Measurements from ENCODE around the gene FTSJ1.
"Not testable (repeated sequence)": the region's sequence is repeated elsewhere in the genome, so short reads cannot be mapped to it uniquely, and the experiment has no call there.

DNA sequence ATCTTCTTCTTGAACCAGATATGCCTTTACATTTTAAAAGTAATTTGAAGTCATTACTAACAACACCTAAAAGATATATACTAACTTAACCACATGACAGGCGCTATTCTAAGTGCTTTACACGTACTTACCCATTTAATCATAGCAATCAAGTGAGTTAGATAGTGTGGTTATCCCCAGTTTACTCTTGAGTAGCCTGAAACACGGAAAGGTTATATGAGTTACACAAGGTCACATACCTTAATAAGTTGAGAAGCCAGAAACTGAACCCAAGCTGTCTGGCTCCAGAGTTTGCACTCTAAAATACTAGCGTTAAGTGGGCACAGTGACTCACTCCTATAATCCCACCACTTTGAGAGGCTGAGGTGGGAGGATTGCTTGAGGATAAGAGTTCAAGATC, 45.8 kb upstream of the FTSJ1 start:
- TF ChIP-seq, protein P1, sequence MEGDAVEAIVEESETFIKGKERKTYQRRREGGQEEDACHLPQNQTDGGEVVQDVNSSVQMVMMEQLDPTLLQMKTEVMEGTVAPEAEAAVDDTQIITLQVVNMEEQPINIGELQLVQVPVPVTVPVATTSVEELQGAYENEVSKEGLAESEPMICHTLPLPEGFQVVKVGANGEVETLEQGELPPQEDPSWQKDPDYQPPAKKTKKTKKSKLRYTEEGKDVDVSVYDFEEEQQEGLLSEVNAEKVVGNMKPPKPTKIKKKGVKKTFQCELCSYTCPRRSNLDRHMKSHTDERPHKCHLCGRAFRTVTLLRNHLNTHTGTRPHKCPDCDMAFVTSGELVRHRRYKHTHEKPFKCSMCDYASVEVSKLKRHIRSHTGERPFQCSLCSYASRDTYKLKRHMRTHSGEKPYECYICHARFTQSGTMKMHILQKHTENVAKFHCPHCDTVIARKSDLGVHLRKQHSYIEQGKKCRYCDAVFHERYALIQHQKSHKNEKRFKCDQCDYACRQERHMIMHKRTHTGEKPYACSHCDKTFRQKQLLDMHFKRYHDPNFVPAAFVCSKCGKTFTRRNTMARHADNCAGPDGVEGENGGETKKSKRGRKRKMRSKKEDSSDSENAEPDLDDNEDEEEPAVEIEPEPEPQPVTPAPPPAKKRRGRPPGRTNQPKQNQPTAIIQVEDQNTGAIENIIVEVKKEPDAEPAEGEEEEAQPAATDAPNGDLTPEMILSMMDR (IDR thresholded peaks at IDR 0.05), result not testable (repeated sequence)
- not testable (repeated sequence) for TF ChIP-seq EZH2 (IDR thresholded peaks at IDR 0.05; ENCODE audit: borderline replicate concordance, insufficient read depth, low read depth, low read length, poor library complexity, severe bottlenecking)

Data from B cell (primary cell).